Measurements from ENCODE around the gene PLD5.
"Not testable (repeated sequence)": the region's sequence is repeated elsewhere in the genome, so short reads cannot be mapped to it uniquely, and the experiment has no call there.

The PLD5 gene

GRCh38 chr1:242350446-242350845, 174.1 kb downstream of the PLD5 start:
- not testable (repeated sequence) for ATAC-seq (replicated peaks); DNase-seq; H3K36me3 Mint-ChIP-seq (ENCODE audit: insufficient read depth); H3K4me1 Mint-ChIP-seq (ENCODE audit: low read depth in 2 of 2); H3K9me3 Mint-ChIP-seq; H3K27ac Mint-ChIP-seq; H3K27me3 Mint-ChIP-seq; H3K4me3 Mint-ChIP-seq

- H3K27me3 Mint-ChIP-seq: no peaks in the 10 kb centered on the region
- ATAC-seq (replicated peaks) (no peak), DNase-seq (no peak)
- no peak overlapping the region for H3K27ac Mint-ChIP-seq
- no peak overlapping the region for H3K4me3 Mint-ChIP-seq
- no peaks in the 10 kb centered on the region for H3K4me1 Mint-ChIP-seq (ENCODE audit: low read depth in 2 of 2)
- H3K9me3 Mint-ChIP-seq: no peaks in the 10 kb centered on the region
- H3K36me3 Mint-ChIP-seq (ENCODE audit: insufficient read depth): no peaks in the 10 kb centered on the region
Observed at GRCh38 chr1:242349636-242350035, 174.9 kb downstream of the PLD5 start.

GRCh38 chr1:242330865-242331264, 193.6 kb downstream of the PLD5 start:
- not testable (repeated sequence) for H3K4me1 Mint-ChIP-seq (ENCODE audit: low read depth in 2 of 2)

GRCh38 chr1:242327381-242327780, 197.1 kb downstream of the PLD5 start:
- DNase-seq; H3K9me3 Mint-ChIP-seq; H3K27ac Mint-ChIP-seq; H3K4me1 Mint-ChIP-seq (ENCODE audit: low read depth in 2 of 2); ATAC-seq (replicated peaks); H3K36me3 Mint-ChIP-seq (ENCODE audit: insufficient read depth); H3K4me3 Mint-ChIP-seq; H3K27me3 Mint-ChIP-seq: not testable (repeated sequence)

More at GRCh38 chr1:242330865-242331264, 193.6 kb downstream of the PLD5 start:
- DNase-seq; H3K36me3 Mint-ChIP-seq (ENCODE audit: insufficient read depth); H3K27me3 Mint-ChIP-seq; H3K4me3 Mint-ChIP-seq; ATAC-seq (replicated peaks); H3K9me3 Mint-ChIP-seq; H3K27ac Mint-ChIP-seq: not testable (repeated sequence)

- not testable (repeated sequence) for ATAC-seq (replicated peaks)
Observed at GRCh38 chr1:242321981-242322380, 202.5 kb downstream of the PLD5 start.

GRCh38 chr1:242318140-242318539, 206.4 kb downstream of the PLD5 start:
- no peak for DNase-seq
- H3K4me3 Mint-ChIP-seq: no peak overlapping the region
- no peak for ATAC-seq (replicated peaks)
- no peaks in the 10 kb centered on the region for H3K4me1 Mint-ChIP-seq (ENCODE audit: low read depth in 2 of 2)
- peaks cover 0 to 6% of the 10 kb centered on the region in 2 donors for H3K9me3 Mint-ChIP-seq
- H3K27me3 Mint-ChIP-seq: no peaks in the 10 kb centered on the region
- no peak overlapping the region for H3K27ac Mint-ChIP-seq
- no peaks in the 10 kb centered on the region for H3K36me3 Mint-ChIP-seq (ENCODE audit: insufficient read depth)

More at GRCh38 chr1:242321981-242322380, 202.5 kb downstream of the PLD5 start:
- H3K36me3 Mint-ChIP-seq (ENCODE audit: insufficient read depth); H3K4me3 Mint-ChIP-seq; H3K27ac Mint-ChIP-seq; DNase-seq; H3K4me1 Mint-ChIP-seq (ENCODE audit: low read depth in 2 of 2); H3K27me3 Mint-ChIP-seq; H3K9me3 Mint-ChIP-seq: not testable (repeated sequence)

GRCh38 chr1:242314865-242315264, 209.6 kb downstream of the PLD5 start:
- not testable (repeated sequence) for DNase-seq; ATAC-seq (replicated peaks); H3K4me3 Mint-ChIP-seq; H3K36me3 Mint-ChIP-seq (ENCODE audit: insufficient read depth); H3K27ac Mint-ChIP-seq; H3K4me1 Mint-ChIP-seq (ENCODE audit: low read depth in 2 of 2); H3K9me3 Mint-ChIP-seq; H3K27me3 Mint-ChIP-seq

GRCh38 chr1:242314085-242314649, 210.3 kb downstream of the PLD5 start:
- H3K36me3 Mint-ChIP-seq (ENCODE audit: insufficient read depth); H3K4me1 Mint-ChIP-seq (ENCODE audit: low read depth in 2 of 2); H3K4me3 Mint-ChIP-seq; DNase-seq; H3K9me3 Mint-ChIP-seq; H3K27me3 Mint-ChIP-seq; ATAC-seq (replicated peaks); H3K27ac Mint-ChIP-seq: not testable (repeated sequence)

- H3K36me3 Mint-ChIP-seq (ENCODE audit: insufficient read depth); DNase-seq; H3K9me3 Mint-ChIP-seq; H3K27me3 Mint-ChIP-seq; H3K4me3 Mint-ChIP-seq; H3K4me1 Mint-ChIP-seq (ENCODE audit: low read depth in 2 of 2); H3K27ac Mint-ChIP-seq; ATAC-seq (replicated peaks): not testable (repeated sequence)
Observed at GRCh38 chr1:242308681-242309080, 215.8 kb downstream of the PLD5 start.

GRCh38 chr1:242293781-242294180, 230.7 kb downstream of the PLD5 start:
- not testable (repeated sequence) for DNase-seq; H3K4me3 Mint-ChIP-seq; H3K27me3 Mint-ChIP-seq; ATAC-seq (replicated peaks); H3K4me1 Mint-ChIP-seq (ENCODE audit: low read depth in 2 of 2); H3K36me3 Mint-ChIP-seq (ENCODE audit: insufficient read depth); H3K27ac Mint-ChIP-seq
- peaks cover 5 to 12% of the 10 kb centered on the region in 2 donors for H3K9me3 Mint-ChIP-seq

- H3K27ac Mint-ChIP-seq; H3K27me3 Mint-ChIP-seq; H3K4me1 Mint-ChIP-seq (ENCODE audit: low read depth in 2 of 2); DNase-seq; H3K9me3 Mint-ChIP-seq; ATAC-seq (replicated peaks); H3K4me3 Mint-ChIP-seq; H3K36me3 Mint-ChIP-seq (ENCODE audit: insufficient read depth): not testable (repeated sequence)
Observed at GRCh38 chr1:242288067-242288466, 236.4 kb downstream of the PLD5 start.

- not testable (repeated sequence) for H3K27me3 Mint-ChIP-seq; H3K4me3 Mint-ChIP-seq; H3K36me3 Mint-ChIP-seq (ENCODE audit: insufficient read depth); H3K9me3 Mint-ChIP-seq; H3K27ac Mint-ChIP-seq; ATAC-seq (replicated peaks); DNase-seq; H3K4me1 Mint-ChIP-seq (ENCODE audit: low read depth in 2 of 2)
Observed at GRCh38 chr1:242282758-242283485, 241.6 kb downstream of the PLD5 start.

- H3K27ac Mint-ChIP-seq; H3K4me3 Mint-ChIP-seq; DNase-seq; ATAC-seq (replicated peaks); H3K4me1 Mint-ChIP-seq (ENCODE audit: low read depth in 2 of 2); H3K36me3 Mint-ChIP-seq (ENCODE audit: insufficient read depth); H3K9me3 Mint-ChIP-seq; H3K27me3 Mint-ChIP-seq: not testable (repeated sequence)
Observed at GRCh38 chr1:242278406-242278805, 246.1 kb downstream of the PLD5 start.

- H3K4me3 Mint-ChIP-seq; DNase-seq; H3K9me3 Mint-ChIP-seq; H3K36me3 Mint-ChIP-seq (ENCODE audit: insufficient read depth); H3K27me3 Mint-ChIP-seq; ATAC-seq (replicated peaks); H3K4me1 Mint-ChIP-seq (ENCODE audit: low read depth in 2 of 2); H3K27ac Mint-ChIP-seq: not testable (repeated sequence)
Observed at GRCh38 chr1:242276769-242277168, 247.7 kb downstream of the PLD5 start.

All from effector memory CD8-positive, alpha-beta T cell (primary cell).